Neural progenitor cell (in vitro differentiated cells): ENCODE data around the gene ANKRD31. TPM values are rescaled to one million over a fixed set of nuclear protein-coding genes. Genes with fewer than 3 reads are reported as not detected.
"Not testable (repeated sequence)": the region's sequence is repeated elsewhere in the genome, so short reads cannot be mapped to it uniquely, and the experiment has no call there.

Experiments
- DNase-seq: peaks from one replicate; pipeline ENCODE4 v3.0.0-alpha.2; 2016; ENCODE audit warnings: low spot score
- H2AFZ ChIP-seq: fragments of 200-600 bp; sonication (generic); replicated peaks from 2 replicates; pipeline ENCODE4 v1.6.1; 2016; ENCODE audit warnings: antibody characterized with exemption
- H3F3A ChIP-seq: fragments of 200-600 bp; sonication (generic); 2 replicates; pipeline ENCODE4 v1.6.1; 2016; ENCODE audit warnings: antibody characterized with exemption, low read depth
- H3K27ac ChIP-seq: fragments of 200-600 bp; sonication (generic); 2 replicates; pipeline ENCODE4 v1.5.1; 2016; ENCODE audit warnings: mild to moderate bottlenecking
- H3K27me3 ChIP-seq: fragments of 200-600 bp; sonication (generic); 2 replicates; pipeline ENCODE4 v1.6.1; 2016; ENCODE audit warnings: mild to moderate bottlenecking, moderate library complexity
- H3K36me3 ChIP-seq: fragments of 200-600 bp; sonication (generic); 2 replicates; pipeline ENCODE4 v1.5.1; 2016
- H3K4me1 ChIP-seq: fragments of 200-600 bp; sonication (generic); 2 replicates; pipeline ENCODE4 v1.6.1; 2016; ENCODE audit warnings: mixed run types
- H3K4me2 ChIP-seq: fragments of 200-600 bp; sonication (generic); 2 replicates; pipeline ENCODE4 v1.6.1; 2016
- H3K4me3 ChIP-seq: fragments of 200-600 bp; sonication (generic); 2 replicates; pipeline ENCODE4 v1.5.1; 2016
- H3K79me2 ChIP-seq: fragments of 200-600 bp; sonication (generic); 2 replicates; pipeline ENCODE4 v1.6.1; 2016; ENCODE audit warnings: low read depth
- H3K9ac ChIP-seq: fragments of 200-600 bp; sonication (generic); 2 replicates; pipeline ENCODE4 v1.6.1; 2016
- H3K9me3 ChIP-seq: fragments of 200-600 bp; sonication (generic); 2 replicates; pipeline ENCODE4 v1.5.1; 2016; ENCODE audit warnings: low read depth
- H4K20me1 ChIP-seq: fragments of 200-600 bp; sonication (generic); 2 replicates; pipeline ENCODE4 v1.6.1; 2016; ENCODE audit warnings: low read depth
- H3K27ac Mint-ChIP-seq: 3 replicates; pipeline ENCODE4 v1.8.0; 2021; ENCODE audit warnings: mixed read lengths
- H3K27me3 Mint-ChIP-seq: 2 replicates; pipeline ENCODE4 v1.8.0; 2022; ENCODE audit warnings: low read depth, mild to moderate bottlenecking, inconsistent platforms, moderate library complexity, mixed read lengths; ENCODE audit not compliant: insufficient read depth
- H3K36me3 Mint-ChIP-seq: 3 replicates; pipeline ENCODE4 v1.8.0; 2021; ENCODE audit warnings: mixed read lengths
- H3K4me1 Mint-ChIP-seq: 3 replicates; pipeline ENCODE4 v1.8.0; 2021; ENCODE audit warnings: mixed read lengths
- H3K4me3 Mint-ChIP-seq: 3 replicates; pipeline ENCODE4 v1.8.0; 2021; ENCODE audit warnings: mild to moderate bottlenecking, moderate library complexity, mixed read lengths
- H3K9me3 Mint-ChIP-seq: 3 replicates; pipeline ENCODE4 v1.8.0; 2020; ENCODE audit warnings: mixed read lengths
- CTCF ChIP-seq: fragments of 200-600 bp; sonication (generic); IDR thresholded peaks from 2 replicates; pipeline ENCODE4 v1.5.1; 2017; ENCODE audit warnings: antibody characterized with exemption, mild to moderate bottlenecking
- EZH2 ChIP-seq: fragments of 200-600 bp; sonication (generic); IDR thresholded peaks from 2 replicates; pipeline ENCODE4 v1.6.1; 2017; ENCODE audit warnings: antibody characterized with exemption, mild to moderate bottlenecking, moderate library complexity
- EZH2phosphoT487 ChIP-seq: fragments of 200-600 bp; sonication (generic); IDR thresholded peaks from 2 replicates; pipeline ENCODE4 v1.6.1; 2017; ENCODE audit warnings: antibody characterized with exemption
- total RNA-seq: library from RNA; depleted of rRNA; stranded (reverse); fragments of >200 nt; gene quantifications from 2 replicates; pipeline ENCODE4 v1.2.3, GENCODE V29; 2015; ENCODE audit warnings: low replicate concordance

ANKRD31 gene
- total RNA-seq, 1 donor from 2014 or later, result 0.75 TPM

GRCh38 chr5:75108931-75109596 is 127.6 kb downstream of the ANKRD31 start:
- Mint-ChIP-seq H3K27ac (no peak overlapping the region), H3K27me3 (no peaks in the 10 kb centered on the region), H3K9me3 (no peaks in the 10 kb centered on the region), H3K36me3 (no peaks in the 10 kb centered on the region), H3K4me3 (no peak overlapping the region), H3K4me1 (peaks cover 3% of the 10 kb centered on the region)
- Histone ChIP-seq H3K27me3 (no peaks in the 10 kb centered on the region), H3K79me2 (no peaks in the 10 kb centered on the region), H3K4me1 (no peaks in the 10 kb centered on the region), H3F3A (no peaks in the 10 kb centered on the region), H3K9ac (no peak overlapping the region), H4K20me1 (no peaks in the 10 kb centered on the region), H3K4me3 (no peak overlapping the region), H2AFZ (no peak overlapping the region), H3K9me3 (no peaks in the 10 kb centered on the region), H3K4me2 (no peak overlapping the region), H3K27ac (no peak overlapping the region), H3K36me3 (no peaks in the 10 kb centered on the region)
- DNase-seq, result no peak
- no peak for TF ChIP-seq EZH2phosphoT487
- no peak for TF ChIP-seq CTCF
- no peak for TF ChIP-seq EZH2

- H3K9me3 Mint-ChIP-seq, result no peaks in the 10 kb centered on the region
- no peak overlapping the region for H3K4me3 Mint-ChIP-seq
- Histone ChIP-seq H3K4me1 (no peaks in the 10 kb centered on the region), H4K20me1 (no peaks in the 10 kb centered on the region), H3K4me3 (no peak overlapping the region), H3K27me3 (no peaks in the 10 kb centered on the region), H3K36me3 (no peaks in the 10 kb centered on the region), H2AFZ (no peak overlapping the region), H3K9ac (no peak overlapping the region), H3K9me3 (no peaks in the 10 kb centered on the region), H3K27ac (no peak overlapping the region), H3K4me2 (no peak overlapping the region), H3F3A (no peaks in the 10 kb centered on the region), H3K79me2 (no peaks in the 10 kb centered on the region)
- H3K4me1 Mint-ChIP-seq, result peaks cover 3% of the 10 kb centered on the region
- DNase-seq, result no peak
- TF ChIP-seq EZH2, result no peak
- no peak for TF ChIP-seq EZH2phosphoT487
- no peak for TF ChIP-seq CTCF
- H3K36me3 Mint-ChIP-seq, result no peaks in the 10 kb centered on the region
- no peak overlapping the region for H3K27ac Mint-ChIP-seq
- no peaks in the 10 kb centered on the region for H3K27me3 Mint-ChIP-seq
Observed at GRCh38 chr5:75108515-75108914, 128.2 kb downstream of the ANKRD31 start.

GRCh38 chr5:75095956-75096355 is 140.7 kb downstream of the ANKRD31 start:
- not testable (repeated sequence) for H3K27me3 Mint-ChIP-seq, H3K36me3 Mint-ChIP-seq, H3K79me2 ChIP-seq, H3F3A ChIP-seq, H3K9ac ChIP-seq, H3K9me3 Mint-ChIP-seq, H3K4me1 Mint-ChIP-seq, H3K4me3 ChIP-seq, H3K36me3 ChIP-seq, H3K27ac Mint-ChIP-seq, DNase-seq, H3K27me3 ChIP-seq, H3K4me1 ChIP-seq, H2AFZ ChIP-seq, H3K9me3 ChIP-seq, H4K20me1 ChIP-seq, H3K4me2 ChIP-seq, H3K27ac ChIP-seq, H3K4me3 Mint-ChIP-seq

GRCh38 chr5:75091597-75091996 is 145.1 kb downstream of the ANKRD31 start:
- Histone ChIP-seq H3K4me3 (no peak overlapping the region), H3K4me2 (no peak overlapping the region), H3K9ac (no peak overlapping the region), H3K79me2 (no peaks in the 10 kb centered on the region), H3K27ac (no peak overlapping the region), H3K4me1 (no peaks in the 10 kb centered on the region), H3F3A (no peaks in the 10 kb centered on the region), H3K27me3 (no peaks in the 10 kb centered on the region), H2AFZ (no peak overlapping the region), H3K9me3 (no peaks in the 10 kb centered on the region), H4K20me1 (no peaks in the 10 kb centered on the region), H3K36me3 (no peaks in the 10 kb centered on the region)
- no peaks in the 10 kb centered on the region for H3K36me3 Mint-ChIP-seq
- no peak overlapping the region for H3K27ac Mint-ChIP-seq
- H3K27me3 Mint-ChIP-seq, result peaks cover 1% of the 10 kb centered on the region
- peaks cover 7% of the 10 kb centered on the region for H3K4me1 Mint-ChIP-seq
- no peak overlapping the region for H3K4me3 Mint-ChIP-seq
- no peak for TF ChIP-seq CTCF
- no peak for TF ChIP-seq EZH2phosphoT487
- no peak for TF ChIP-seq EZH2
- DNase-seq, result no peak
- H3K9me3 Mint-ChIP-seq, result no peaks in the 10 kb centered on the region
